Measurements from ENCODE around the gene KRTAP5-10. TPM values are rescaled to one million over a fixed set of nuclear protein-coding genes. Genes with fewer than 3 reads are reported as not detected.
"Not testable (repeated sequence)": the region's sequence is repeated elsewhere in the genome, so short reads cannot be mapped to it uniquely, and the experiment has no call there.

The KRTAP5-10 gene
- 1.5 TPM for total RNA-seq

- DNase-seq, result no peak
Measured at GRCh38 chr11:71565263-71565662, at the start of gene KRTAP5-10. KRTAP5-10 (plus strand) TSS chr11:71565563; CDS start chr11:71565588, 25 bp downstream.

- no peak for DNase-seq
Measured at GRCh38 chr11:71518506-71519471, 46.6 kb upstream of the KRTAP5-10 start.

GRCh38 chr11:71519546-71519945, 45.8 kb upstream of the KRTAP5-10 start:
- no peak for DNase-seq

GRCh38 chr11:71525188-71525937, 40.0 kb upstream of the KRTAP5-10 start:
- no peak for DNase-seq

- no peak for DNase-seq
Measured at GRCh38 chr11:71525938-71526495, 39.3 kb upstream of the KRTAP5-10 start.

- DNase-seq, result not testable (repeated sequence)
Measured at GRCh38 chr11:71526796-71527575, 38.4 kb upstream of the KRTAP5-10 start, which contains the start of gene KRTAP5-7. KRTAP5-7 (plus strand) TSS chr11:71527267; CDS start chr11:71527301, 34 bp downstream.

- no peak for DNase-seq
Measured at GRCh38 chr11:71527576-71528210, 37.7 kb upstream of the KRTAP5-10 start.

GRCh38 chr11:71530602-71531001, 34.8 kb upstream of the KRTAP5-10 start:
- DNase-seq, result no peak

- DNase-seq, result no peak
Measured at GRCh38 chr11:71532036-71532610, 33.2 kb upstream of the KRTAP5-10 start.

- not testable (repeated sequence) for DNase-seq
Measured at GRCh38 chr11:71534711-71535608, 30.4 kb upstream of the KRTAP5-10 start.

- no peak for DNase-seq
Measured at GRCh38 chr11:71535825-71536224, 29.5 kb upstream of the KRTAP5-10 start.

GRCh38 chr11:71537537-71537936, 27.8 kb upstream of the KRTAP5-10 start:
- no peak for DNase-seq

- not testable (repeated sequence) for DNase-seq
Measured at GRCh38 chr11:71537977-71538665, 27.2 kb upstream of the KRTAP5-10 start, which contains the start of gene KRTAP5-8. KRTAP5-8 (plus strand) TSS chr11:71538025; CDS start chr11:71538056, 31 bp downstream.

GRCh38 chr11:71538666-71538990, 26.7 kb upstream of the KRTAP5-10 start:
- DNase-seq, result no peak

GRCh38 chr11:71539017-71539416, 26.3 kb upstream of the KRTAP5-10 start:
- no peak for DNase-seq

GRCh38 chr11:71539971-71540370, 25.4 kb upstream of the KRTAP5-10 start:
- not testable (repeated sequence) for DNase-seq

- not testable (repeated sequence) for DNase-seq
Measured at GRCh38 chr11:71540521-71541304, 24.6 kb upstream of the KRTAP5-10 start.

GRCh38 chr11:71542382-71542781, 23.0 kb upstream of the KRTAP5-10 start:
- no peak for DNase-seq
